Hepatocyte (in vitro differentiated cells): ENCODE results near the gene LRRC47.

Source experiments
- CTCF ChIP-seq: fragments of 200-600 bp; sonication (generic); IDR thresholded peaks from 2 replicates; pipeline ENCODE4 v1.5.1; 2016; ENCODE audit warnings: antibody characterized with exemption, mild to moderate bottlenecking; ENCODE audit not compliant: poor library complexity
- EZH2 ChIP-seq: fragments of 200-600 bp; sonication (generic); IDR thresholded peaks from 2 replicates; pipeline ENCODE4 v1.6.1; 2016; ENCODE audit warnings: antibody characterized with exemption, mild to moderate bottlenecking, borderline replicate concordance

GRCh38 chr1:3785045-3785444, 11.3 kb downstream of the LRRC47 start:
- no peak for TF ChIP-seq CTCF
- no peak for TF ChIP-seq EZH2
